ENCODE data around the gene GRM4. TPM values are rescaled to one million over a fixed set of nuclear protein-coding genes. Genes with fewer than 3 reads are reported as not detected.

GRM4 gene
- total RNA-seq (2022; extraction: Qiagen RNA extraction; ENCODE audit: low read depth), result 0.09 to 0.21 TPM (median 0.10 TPM) in 4 of 5 replicates, not detected in the other

GRCh38 chr6:34146021-34146782 lies at the start of gene GRM4:
GRM4 (minus strand) TSS chr6:34146087; CDS start chr6:34133496, 12,591 bp downstream.

Other genes with a start within 250 kb of the GRM4 start
- gene HMGA1, start 90.8 kb upstream of the GRM4 start, total RNA-seq (2022; extraction: Qiagen RNA extraction; ENCODE audit: low read depth), result 551 to 747 TPM (median 635 TPM) in 5 replicates
- 17.7 to 31.2 TPM (median 30.8 TPM) in 5 replicates for gene SMIM29, start 102.9 kb upstream of the GRM4 start, total RNA-seq (2022; extraction: Qiagen RNA extraction; ENCODE audit: low read depth)
- 6.3 to 8.9 TPM (median 6.6 TPM) in 5 replicates for gene NUDT3, start 246.6 kb upstream of the GRM4 start, total RNA-seq (2022; extraction: Qiagen RNA extraction; ENCODE audit: low read depth)

All from A549 treated with DMSO at 1 μM for 4 hours (cell line).